ENCODE data around the gene C20orf204.

GRCh38 chr20:64009811-64010387, 26.1 kb upstream of the C20orf204 start:
- TF ChIP-seq YY1 (IDR thresholded peaks at IDR 0.05; ENCODE audit: low read depth, low read length) (no peak), EZH2 (IDR thresholded peaks at IDR 0.05; ENCODE audit: low read depth, low read length, severe bottlenecking) (no peak), CTCF (IDR thresholded peaks at IDR 0.05; ENCODE audit: control extremely low read depth in 1 of 3, insufficient read depth in 1 of 3, low read depth in 1 of 3, low read length in 3 of 3) (no peak), PHF8 (conservative IDR thresholded peaks at IDR 0.05; ENCODE audit: low read depth, low read length) (no peak), SUZ12 (IDR thresholded peaks at IDR 0.05; ENCODE audit: low read length) (no peak), POLR2A (IDR thresholded peaks at IDR 0.05; ENCODE audit: control extremely low read depth in 1 of 2, low read depth in 2 of 2, low read length in 2 of 2) (no peak), SP1 (IDR thresholded peaks at IDR 0.05; ENCODE audit: low read depth, low read length) (no peak)
